IMR-90 (cell line): Measurements from ENCODE around the gene TOMM40. TPM values are rescaled to one million over a fixed set of nuclear protein-coding genes. Genes with fewer than 3 reads are reported as not detected.

Source experiments
- ATAC-seq: fragments of 200-7000 bp; cut with Tn5 transposase; 2 replicates; pipeline ENCODE4 v1.9.1; 2020; ENCODE audit warnings: low read depth, mild to moderate bottlenecking, moderate library complexity
- BruUV-seq: library from RNA; stranded (reverse); fragments of 400-500 nt; replicated peaks from 2 replicates; lab custom pipeline; 2021; lab: Mats Ljungman, UMichigan
- CTCF ChIA-PET: fragments of 300-600 bp; formaldehyde crosslinking; extraction: SDS; loops from one replicate; lab custom pipeline; 2021; ENCODE audit warnings: antibody characterized with exemption; lab: Yijun Ruan, JAX
- POLR2A ChIA-PET: fragments of 300-600 bp; sonication (Branson Sonifier 250); formaldehyde crosslinking; loops from one replicate; lab custom pipeline; 2022; ENCODE audit warnings: antibody characterized with exemption; ENCODE audit not compliant: unreplicated experiment; lab: Charles Lee
- DNase-seq: peaks from one replicate; pipeline ENCODE4 v3.0.0; 2013
- H2AFZ ChIP-seq: replicated peaks from 2 replicates; pipeline ENCODE3; 2013; ENCODE audit warnings: low read length, mild to moderate bottlenecking; ENCODE audit not compliant: poor library complexity
- H2AK5ac ChIP-seq: 2 replicates; pipeline ENCODE4 v1.6.1; 2013; ENCODE audit warnings: low read depth, low read length, inconsistent platforms
- H2AK9ac ChIP-seq: replicated peaks from 2 replicates; pipeline ENCODE3; 2013; ENCODE audit warnings: mild to moderate bottlenecking, low read depth, low read length, moderate library complexity; ENCODE audit not compliant: poor library complexity
- H2BK120ac ChIP-seq: 2 replicates; pipeline ENCODE4 v1.6.1; 2013; ENCODE audit warnings: low read depth, low read length, inconsistent platforms
- H2BK15ac ChIP-seq: 3 replicates; pipeline ENCODE4 v1.6.1; 2013; ENCODE audit warnings: low read depth, low read length, inconsistent platforms
- H2BK20ac ChIP-seq: 2 replicates; pipeline ENCODE4 v1.6.1; 2013; ENCODE audit warnings: low read depth, mild to moderate bottlenecking, inconsistent platforms, low read length, moderate library complexity
- H2BK5ac ChIP-seq: 2 replicates; pipeline ENCODE4 v1.6.1; 2013; ENCODE audit warnings: mild to moderate bottlenecking, low read depth, low read length, inconsistent platforms; ENCODE audit not compliant: poor library complexity, severe bottlenecking
- H3K14ac ChIP-seq: replicated peaks from 2 replicates; pipeline ENCODE4 v1.6.1; 2013; ENCODE audit warnings: low read depth, low read length, inconsistent platforms
- H3K18ac ChIP-seq: 2 replicates; pipeline ENCODE4 v1.6.1; 2013; ENCODE audit warnings: low read depth, low read length, control low read depth
- H3K23ac ChIP-seq: 2 replicates; pipeline ENCODE4 v1.6.1; 2013; ENCODE audit warnings: low read depth, low read length, inconsistent platforms
- H3K27ac ChIP-seq: 2 replicates; pipeline ENCODE4 v1.5.1; 2013; ENCODE audit warnings: mild to moderate bottlenecking, control low read depth, low read length; ENCODE audit not compliant: insufficient read depth
- H3K27me3 ChIP-seq: 2 replicates; pipeline ENCODE4 v1.6.1; 2013; ENCODE audit warnings: low read length; ENCODE audit not compliant: control insufficient read depth, insufficient read depth
- H3K36me3 ChIP-seq: 2 replicates; pipeline ENCODE4 v1.6.1; 2013; ENCODE audit warnings: low read length, mixed read lengths; ENCODE audit not compliant: control insufficient read depth, insufficient read depth
- H3K4ac ChIP-seq: 2 replicates; pipeline ENCODE4 v1.6.1; 2013; ENCODE audit warnings: low read depth, low read length, inconsistent platforms
- H3K4me1 ChIP-seq: 2 replicates; pipeline ENCODE4 v1.6.1; 2013; ENCODE audit warnings: low read length, mixed read lengths; ENCODE audit not compliant: control insufficient read depth, insufficient read depth
- H3K4me2 ChIP-seq: 2 replicates; pipeline ENCODE4 v1.6.1; 2013; ENCODE audit warnings: low read depth, mild to moderate bottlenecking, control low read depth, low read length, moderate library complexity
- H3K4me3 ChIP-seq: 2 replicates; pipeline ENCODE4 v1.5.1; 2013; ENCODE audit warnings: low read depth, mild to moderate bottlenecking, control low read depth, low read length, moderate library complexity; ENCODE audit not compliant: insufficient read depth
- H3K56ac ChIP-seq: 2 replicates; pipeline ENCODE4 v1.6.1; 2013; ENCODE audit warnings: low read length, inconsistent platforms; ENCODE audit not compliant: insufficient read depth; ENCODE audit errors: extremely low read depth
- H3K79me1 ChIP-seq, 2 experiments: 2 replicates each; pipeline ENCODE4 v1.6.1; 2013; ENCODE audit warnings: low read length in 2 of 2, inconsistent platforms in 1 of 2, low read depth in 1 of 2
- H3K9ac ChIP-seq: 2 replicates; pipeline ENCODE4 v1.6.1; 2013; ENCODE audit warnings: low read depth, low read length, control low read depth
- H3K9me1 ChIP-seq: 2 replicates; pipeline ENCODE4 v1.6.1; 2013; ENCODE audit warnings: low read length, inconsistent platforms; ENCODE audit not compliant: insufficient read depth
- H3K9me3 ChIP-seq: 2 replicates; pipeline ENCODE4 v1.6.1; 2013; ENCODE audit warnings: low read length; ENCODE audit not compliant: control insufficient read depth, insufficient read depth
- H4K20me1 ChIP-seq: 2 replicates; pipeline ENCODE4 v1.6.1; 2013; ENCODE audit warnings: low read length, inconsistent platforms; ENCODE audit not compliant: insufficient read depth
- H4K5ac ChIP-seq: 2 replicates; pipeline ENCODE4 v1.6.1; 2013; ENCODE audit warnings: mild to moderate bottlenecking, low read depth, low read length, control low read depth
- H4K8ac ChIP-seq, 2 experiments: 2 replicates each; pipeline ENCODE4 v1.6.1; 2013; ENCODE audit warnings: low read depth in 2 of 2, low read length in 2 of 2, control low read depth in 1 of 2, inconsistent platforms in 1 of 2
- H4K91ac ChIP-seq: 2 replicates; pipeline ENCODE4 v1.6.1; 2013; ENCODE audit warnings: low read depth, low read length, inconsistent platforms; ENCODE audit not compliant: insufficient read depth
- MAZ ChIP-seq: IDR thresholded peaks from 2 replicates; pipeline ENCODE4 v1.6.1; 2012; ENCODE audit warnings: low read depth, mild to moderate bottlenecking, low read length, improper control_type of control experiment, moderate library complexity, borderline replicate concordance
- MXI1 ChIP-seq: IDR thresholded peaks from 2 replicates; pipeline ENCODE4 v1.6.1; 2012; ENCODE audit warnings: low read depth, mild to moderate bottlenecking, low read length, moderate library complexity, borderline replicate concordance
- NFE2L2 ChIP-seq: fragments of 150-350 bp; IDR thresholded peaks from 2 replicates; pipeline ENCODE4 v1.6.1; 2016; ENCODE audit warnings: low read depth, mild to moderate bottlenecking, low read length
- POLR2A ChIP-seq: IDR thresholded peaks from 2 replicates; pipeline ENCODE4 v1.6.1; 2012; ENCODE audit warnings: mild to moderate bottlenecking, low read depth, low read length
- WGBS, 2 experiments: methylation state at CpG; one replicate each; pipeline versions ENCODE4 v1.1.5 to v1.1.7; 2013; ENCODE audit warnings: missing lambda C conversion rate in 2 of 2; ENCODE audit not compliant: insufficient read length in 1 of 2; ENCODE audit errors: extremely low coverage in 2 of 2; 5-methylcytosine and 5-hydroxymethylcytosine counted together
- dilution Hi-C: fragments of 300-500 bp; cut with HindIII; formaldehyde crosslinking; loops from one replicate; pipeline ENCODE4 v1.14.3; 2018; ENCODE audit warnings: low sequenced_read_pairs; ENCODE audit not compliant: unreplicated experiment
- in situ Hi-C: fragments of 300-500 bp; cut with MboI; formaldehyde crosslinking; loops from 3 replicates; pipeline ENCODE4 v1.14.3; 2019; ENCODE audit warnings: low sequenced_read_pairs, inconsistent platforms, mixed read lengths
- intact Hi-C: fragments of 100-400 bp; cut with micrococcal nuclease; formaldehyde crosslinking; loops from 2 replicates; pipeline ENCODE4 v1.10.0; 2022
- polyA plus RNA-seq, 3 experiments: library from polyadenylated mRNA; depleted of rRNA; stranded (reverse); fragments of >200 nt; gene quantifications; 2 replicates each; pipeline ENCODE4 v1.2.3, GENCODE V29; 2012; ENCODE audit warnings: low replicate concordance in 1 of 3
- total RNA-seq: library from RNA; depleted of rRNA; stranded (reverse); fragments of >200 nt; gene quantifications from 2 replicates; pipeline ENCODE4 v1.2.3, GENCODE V29; 2012
- TF ChIP-seq, protein P1 (sequence below): fragments of 150-350 bp; IDR thresholded peaks from 2 replicates; pipeline ENCODE4 v1.6.1; 2016; ENCODE audit warnings: low read depth, mild to moderate bottlenecking, low read length, moderate library complexity, borderline replicate concordance

The TOMM40 gene
- total and polyA plus RNA-seq, 2 of the 4 experiments (the other 2 are of a cell fraction), result 54.8 to 62.6 TPM

DNA sequence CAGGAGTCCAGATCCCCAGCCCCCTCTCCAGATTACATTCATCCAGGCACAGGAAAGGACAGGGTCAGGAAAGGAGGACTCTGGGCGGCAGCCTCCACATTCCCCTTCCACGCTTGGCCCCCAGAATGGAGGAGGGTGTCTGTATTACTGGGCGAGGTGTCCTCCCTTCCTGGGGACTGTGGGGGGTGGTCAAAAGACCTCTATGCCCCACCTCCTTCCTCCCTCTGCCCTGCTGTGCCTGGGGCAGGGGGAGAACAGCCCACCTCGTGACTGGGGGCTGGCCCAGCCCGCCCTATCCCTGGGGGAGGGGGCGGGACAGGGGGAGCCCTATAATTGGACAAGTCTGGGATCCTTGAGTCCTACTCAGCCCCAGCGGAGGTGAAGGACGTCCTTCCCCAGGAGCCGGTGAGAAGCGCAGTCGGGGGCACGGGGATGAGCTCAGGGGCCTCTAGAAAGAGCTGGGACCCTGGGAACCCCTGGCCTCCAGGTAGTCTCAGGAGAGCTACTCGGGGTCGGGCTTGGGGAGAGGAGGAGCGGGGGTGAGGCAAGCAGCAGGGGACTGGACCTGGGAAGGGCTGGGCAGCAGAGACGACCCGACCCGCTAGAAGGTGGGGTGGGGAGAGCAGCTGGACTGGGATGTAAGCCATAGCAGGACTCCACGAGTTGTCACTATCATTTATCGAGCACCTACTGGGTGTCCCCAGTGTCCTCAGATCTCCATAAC, 14.5 kb downstream of the TOMM40 start, which contains the start of gene APOE:
APOE (plus strand) TSS at position 360 of the 724 bp plus-strand sequence. CDS start 829 bp downstream, outside the sequence.
- Histone ChIP-seq H3K4me2 (peak within 1 kb of the TSS; percentile 82), H3K14ac (no peak within 1 kb of the TSS; the same call in 1 of the 2 replicates), H3K79me1 (no peaks in the 10 kb centered on the region; a peak in 1 of 4 replicates), H2BK15ac (no peak within 1 kb of the TSS), H4K5ac (peak within 1 kb of the TSS; percentile 26), H2BK120ac (no peak within 1 kb of the TSS), H4K91ac (no peak within 1 kb of the TSS), H2AK9ac (peak within 1 kb of the TSS; percentile 55), H3K27ac (no peak within 1 kb of the TSS), H3K9me3 (no peaks in the 10 kb centered on the region), H3K36me3 (peaks cover 13% of the 10 kb centered on the region), H3K4me3 (peak within 1 kb of the TSS; percentile 22), H3K4me1 (peaks cover 3% of the 10 kb centered on the region; the same call in 1 of the 2 replicates), H3K23ac (peak within 1 kb of the TSS; percentile 38), H3K9me1 (no peaks in the 10 kb centered on the region), H2AK5ac (0 out of 2 replicates have a peak within 1 kb of the TSS, but pooled peaks have one; percentile 4), H2AFZ (peak within 1 kb of the TSS; percentile 82), H4K20me1 (peaks cover 4% of the 10 kb centered on the region; the same call in 1 of the 2 replicates), H3K4ac (0 out of 2 replicates have a peak within 1 kb of the TSS, but pooled peaks have one; percentile 21), H3K9ac (0 out of 2 replicates have a peak within 1 kb of the TSS, but pooled peaks have one; percentile 4), H3K27me3 (peaks cover 8% of the 10 kb centered on the region), H3K18ac (no peak within 1 kb of the TSS; the same call in 1 of the 2 replicates), H3K56ac (no peak within 1 kb of the TSS), H2BK20ac (0 out of 2 replicates have a peak within 1 kb of the TSS, but pooled peaks have one; percentile 5), H4K8ac (peak within 1 kb of the TSS in 1 of 2 experiments; percentile 26; a peak in 1 of 4 replicates), H2BK5ac (no peak within 1 kb of the TSS)
- no peak for TF ChIP-seq MXI1
- no peak for TF ChIP-seq MAZ
- no peak for TF ChIP-seq NFE2L2
- 0 out of 2 replicates have a peak, but pooled peaks have one; percentile 22 for TF ChIP-seq POLR2A
- TF ChIP-seq, protein P1, sequence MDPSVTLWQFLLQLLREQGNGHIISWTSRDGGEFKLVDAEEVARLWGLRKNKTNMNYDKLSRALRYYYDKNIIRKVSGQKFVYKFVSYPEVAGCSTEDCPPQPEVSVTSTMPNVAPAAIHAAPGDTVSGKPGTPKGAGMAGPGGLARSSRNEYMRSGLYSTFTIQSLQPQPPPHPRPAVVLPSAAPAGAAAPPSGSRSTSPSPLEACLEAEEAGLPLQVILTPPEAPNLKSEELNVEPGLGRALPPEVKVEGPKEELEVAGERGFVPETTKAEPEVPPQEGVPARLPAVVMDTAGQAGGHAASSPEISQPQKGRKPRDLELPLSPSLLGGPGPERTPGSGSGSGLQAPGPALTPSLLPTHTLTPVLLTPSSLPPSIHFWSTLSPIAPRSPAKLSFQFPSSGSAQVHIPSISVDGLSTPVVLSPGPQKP, result no peak
- CTCF ChIA-PET, result interaction anchor here (0.5 to 0.8 kb wide), 2 partner anchors 49 to 465 kb away, joined by 3 to 9 read pairs; no protein-coding TSS in a partner anchor
- ATAC-seq (peak; percentile 32), DNase-seq (no peak)
- in situ Hi-C loops, result no loop called here
- POLR2A ChIA-PET, result interaction anchor here (0.7 kb wide), 1 partner anchor 57 kb away, joined by 10 read pairs; no protein-coding TSS in a partner anchor
- intact Hi-C loops, result no loop called here
- no TSS peak for BruUV-seq
- dilution Hi-C loops, result no loop called here
- WGBS, 2 experiments, result no CpG with 5 or more reads among the region's 20 CpGs
